ENCODE data around the gene LGALS8. TPM values are rescaled to one million over a fixed set of nuclear protein-coding genes. Genes with fewer than 3 reads are reported as not detected.

The LGALS8 gene
- total and polyA plus RNA-seq, 11 donors, result 45.3 to 114 (median 91.4) TPM

- TF ChIP-seq CTCF (IDR thresholded peaks at IDR 0.05) (no peak), POLR2A (IDR thresholded peaks at IDR 0.05) (no peak)
- DNase-seq, result no peak
- peak overlapping the region in 5 of 12 donors; percentile 52 to 70 (median 59) for H3K27ac ChIP-seq
- H3K36me3 ChIP-seq, result no peaks in the 10 kb centered on the region
- peaks cover 0 to 15% (median 2%) of the 10 kb centered on the region in 12 donors for H3K4me1 ChIP-seq
- 63 to 76% (median 76%) methylated on average over 9 to 11 of the region's 11 CpGs for WGBS, 4 donors
- no peak overlapping the region for H3K4me3 ChIP-seq
- no peaks in the 10 kb centered on the region for H3K9me3 ChIP-seq
- intact Hi-C loops (cut with DNase I), result no loop called here
- no peaks in the 10 kb centered on the region for H3K27me3 ChIP-seq
- ATAC-seq, result peak in 2 of 4 donors; percentile 12 to 25
Measured at GRCh38 chr1:236495467-236496112, 28.2 kb upstream of the LGALS8 start.

GRCh38 chr1:236497908-236498307 is 25.9 kb upstream of the LGALS8 start:
- ATAC-seq (no peak), DNase-seq (no peak)
- Histone ChIP-seq H3K4me1 (peaks cover 0 to 19% (median 3%) of the 10 kb centered on the region in 12 donors), H3K9me3 (no peaks in the 10 kb centered on the region), H3K27me3 (no peaks in the 10 kb centered on the region), H3K36me3 (no peaks in the 10 kb centered on the region), H3K4me3 (no peak overlapping the region), H3K27ac (no peak overlapping the region)
- intact Hi-C loops (cut with DNase I), result no loop called here
- TF ChIP-seq CTCF (IDR thresholded peaks at IDR 0.05), result no peak
- TF ChIP-seq POLR2A (IDR thresholded peaks at IDR 0.05), result no peak
- 71 to 92% (median 85%) methylated on average over 5 to 6 of the region's 6 CpGs for WGBS, 4 donors

GRCh38 chr1:236501093-236501492 is 22.7 kb upstream of the LGALS8 start:
- DNase-seq (no peak), ATAC-seq (no peak)
- Histone ChIP-seq H3K27ac (no peak overlapping the region), H3K36me3 (no peaks in the 10 kb centered on the region), H3K27me3 (no peaks in the 10 kb centered on the region), H3K4me1 (peaks cover 0 to 13% (median 6%) of the 10 kb centered on the region in 12 donors), H3K9me3 (no peaks in the 10 kb centered on the region), H3K4me3 (no peak overlapping the region)
- intact Hi-C loops (cut with DNase I), result no loop called here
- 94 to 95% (median 94%) methylated on average over 6 of the region's 6 CpGs for WGBS, 4 donors
- TF ChIP-seq POLR2A (IDR thresholded peaks at IDR 0.05) (no peak), CTCF (IDR thresholded peaks at IDR 0.05) (no peak)

GRCh38 chr1:236502579-236502971 is 21.2 kb upstream of the LGALS8 start:
- no peaks in the 10 kb centered on the region for H3K36me3 ChIP-seq
- no peaks in the 10 kb centered on the region for H3K27me3 ChIP-seq
- peak overlapping the region in 4 of 12 donors; percentile 14 to 68 (median 54) for H3K27ac ChIP-seq
- peaks cover 0 to 14% (median 6%) of the 10 kb centered on the region in 12 donors for H3K4me1 ChIP-seq
- no peak for ATAC-seq
- H3K9me3 ChIP-seq, result no peaks in the 10 kb centered on the region
- H3K4me3 ChIP-seq, result peak overlapping the region in 4 of 12 donors; percentile 25 to 47 (median 40)
- intact Hi-C loops (cut with DNase I), result no loop called here
- no peak for DNase-seq
- TF ChIP-seq POLR2A (IDR thresholded peaks at IDR 0.05) (no peak), CTCF (IDR thresholded peaks at IDR 0.05) (no peak)
- WGBS, 4 donors, result 17 to 27% (median 25%) methylated on average over 2 of the region's 2 CpGs
